GM06990 (cell line): ENCODE results near the gene CDH4.

Experiments
- DNase-seq: peaks from one replicate; pipeline ENCODE4 v3.0.0-alpha.2; 2011; ENCODE audit not compliant: insufficient read length; ENCODE audit errors: extremely low read depth
- H3K27me3 ChIP-seq: replicated peaks from 2 replicates; pipeline ENCODE4 v1.6.0; 2011; ENCODE audit warnings: low read length; ENCODE audit not compliant: control insufficient read depth, insufficient read depth
- H3K36me3 ChIP-seq: 2 replicates; pipeline ENCODE4 v1.5.1; 2011; ENCODE audit warnings: low read length; ENCODE audit not compliant: control insufficient read depth, insufficient read depth
- H3K4me3 ChIP-seq: replicated peaks from 2 replicates; pipeline ENCODE4 v1.5.1; 2011; ENCODE audit warnings: low read depth, mild to moderate bottlenecking, control low read depth, low read length
- TF ChIP-seq, protein P1 (sequence below): IDR thresholded peaks from 2 replicates; pipeline ENCODE4 v1.5.1; 2011; ENCODE audit warnings: low read length, control low read depth, mild to moderate bottlenecking, inconsistent platforms; ENCODE audit not compliant: insufficient read depth, poor library complexity, severe bottlenecking

Gene CDH4

DNA sequence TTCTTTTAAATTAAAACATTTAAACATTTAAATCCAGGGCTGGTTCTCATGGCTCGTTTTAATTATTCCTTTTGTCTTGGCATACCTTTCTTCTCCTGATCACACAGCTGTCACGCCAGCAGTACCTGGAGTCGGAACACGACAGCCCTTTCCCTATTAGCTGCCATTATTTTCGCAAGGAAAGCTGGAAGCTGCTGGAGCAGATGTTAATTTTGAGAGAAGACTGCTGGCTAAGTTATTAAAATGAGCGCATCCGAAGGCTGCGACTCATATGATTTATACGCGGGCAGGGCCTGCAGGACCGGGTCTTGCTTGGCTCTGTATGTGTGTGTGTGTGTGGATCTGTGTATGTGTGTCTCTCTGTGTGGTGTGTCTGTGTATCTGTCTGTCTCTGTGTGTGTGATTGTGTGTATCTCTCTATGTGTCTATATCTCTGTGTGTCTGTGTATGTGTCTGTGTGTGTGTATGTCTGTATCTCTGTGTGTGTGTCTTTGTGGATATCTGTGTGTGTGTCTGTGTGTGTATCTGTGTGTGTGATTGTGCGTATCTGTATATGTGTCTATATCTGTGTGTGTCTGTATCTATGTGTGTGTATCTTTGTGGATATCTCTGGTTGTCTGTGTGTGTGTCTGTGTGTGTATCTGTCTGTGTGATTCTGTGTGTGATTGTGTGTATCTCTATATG is 191.5 kb downstream of the CDH4 start:
- TF ChIP-seq, protein P1, sequence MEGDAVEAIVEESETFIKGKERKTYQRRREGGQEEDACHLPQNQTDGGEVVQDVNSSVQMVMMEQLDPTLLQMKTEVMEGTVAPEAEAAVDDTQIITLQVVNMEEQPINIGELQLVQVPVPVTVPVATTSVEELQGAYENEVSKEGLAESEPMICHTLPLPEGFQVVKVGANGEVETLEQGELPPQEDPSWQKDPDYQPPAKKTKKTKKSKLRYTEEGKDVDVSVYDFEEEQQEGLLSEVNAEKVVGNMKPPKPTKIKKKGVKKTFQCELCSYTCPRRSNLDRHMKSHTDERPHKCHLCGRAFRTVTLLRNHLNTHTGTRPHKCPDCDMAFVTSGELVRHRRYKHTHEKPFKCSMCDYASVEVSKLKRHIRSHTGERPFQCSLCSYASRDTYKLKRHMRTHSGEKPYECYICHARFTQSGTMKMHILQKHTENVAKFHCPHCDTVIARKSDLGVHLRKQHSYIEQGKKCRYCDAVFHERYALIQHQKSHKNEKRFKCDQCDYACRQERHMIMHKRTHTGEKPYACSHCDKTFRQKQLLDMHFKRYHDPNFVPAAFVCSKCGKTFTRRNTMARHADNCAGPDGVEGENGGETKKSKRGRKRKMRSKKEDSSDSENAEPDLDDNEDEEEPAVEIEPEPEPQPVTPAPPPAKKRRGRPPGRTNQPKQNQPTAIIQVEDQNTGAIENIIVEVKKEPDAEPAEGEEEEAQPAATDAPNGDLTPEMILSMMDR = no peak
- no peak for DNase-seq
- H3K36me3 ChIP-seq = no peaks in the 10 kb centered on the region
- no peaks in the 10 kb centered on the region for H3K27me3 ChIP-seq
- no peak overlapping the region for H3K4me3 ChIP-seq

DNA sequence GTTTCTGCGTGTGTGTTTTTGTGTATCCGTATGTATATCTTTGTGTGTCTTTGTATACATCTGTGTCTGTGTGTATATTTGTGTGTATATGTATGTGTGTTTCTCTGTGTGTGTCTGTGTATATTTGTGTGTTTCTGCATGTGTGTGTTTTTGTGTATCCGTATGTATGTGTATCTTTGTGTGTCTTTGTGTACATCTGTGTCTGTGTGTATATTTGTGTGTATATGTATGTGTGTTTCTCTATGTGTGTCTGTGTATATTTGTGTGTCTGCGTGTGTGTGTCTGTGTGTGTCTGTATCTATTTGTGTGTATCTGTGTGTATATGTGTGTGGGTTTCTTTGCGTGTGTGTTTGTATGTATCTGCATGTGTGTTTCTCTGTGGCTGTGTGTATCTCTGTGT is 192.6 kb downstream of the CDH4 start:
- no peaks in the 10 kb centered on the region for H3K27me3 ChIP-seq
- TF ChIP-seq, protein P1 = no peak
- DNase-seq = no peak
- no peak overlapping the region for H3K4me3 ChIP-seq
- no peaks in the 10 kb centered on the region for H3K36me3 ChIP-seq

DNA sequence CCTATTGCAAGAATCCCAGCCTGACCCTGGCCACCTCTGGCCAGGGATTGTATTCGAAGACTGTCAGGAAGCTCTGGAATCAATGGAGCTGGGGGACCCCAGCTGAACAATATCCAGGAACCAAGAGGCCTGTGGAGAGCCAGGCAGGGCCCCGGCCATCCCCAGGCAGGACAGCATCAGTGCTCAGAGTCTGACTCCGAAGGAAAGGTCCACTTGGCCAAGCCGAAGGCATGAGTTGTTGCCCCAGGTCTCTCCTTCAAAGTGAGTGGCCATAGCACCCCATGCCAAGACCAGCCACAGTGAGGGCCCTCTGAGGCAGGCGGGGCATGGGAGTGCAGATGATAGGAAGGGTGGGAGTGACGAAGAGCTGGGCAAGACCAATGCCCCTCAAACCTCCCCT is 193.1 kb downstream of the CDH4 start:
- TF ChIP-seq, protein P1 = no peak
- Histone ChIP-seq H3K4me3 (no peak overlapping the region), H3K36me3 (no peaks in the 10 kb centered on the region), H3K27me3 (no peaks in the 10 kb centered on the region)
- no peak for DNase-seq

DNA sequence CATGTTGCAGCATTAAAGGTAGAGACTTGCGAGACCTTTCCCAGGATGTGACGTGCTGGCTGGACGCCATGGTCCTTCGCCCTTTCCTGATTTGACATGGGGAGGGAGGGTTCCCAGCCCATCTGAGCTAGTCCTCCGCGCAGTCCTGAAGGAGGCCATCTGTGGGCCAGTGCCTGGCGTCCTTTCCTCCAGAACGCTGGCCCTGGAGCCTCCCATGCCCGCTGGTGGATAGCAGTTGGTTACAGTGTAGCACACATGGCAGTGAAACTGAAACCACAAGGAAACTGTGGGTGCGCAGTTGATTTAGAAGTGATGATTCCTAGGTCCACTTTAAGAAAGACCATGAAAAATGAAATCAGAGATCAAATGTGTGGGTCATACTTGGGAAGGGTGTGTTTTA is 193.7 kb downstream of the CDH4 start:
- Histone ChIP-seq H3K36me3 (no peaks in the 10 kb centered on the region), H3K27me3 (no peaks in the 10 kb centered on the region), H3K4me3 (no peak overlapping the region)
- no peak for DNase-seq
- TF ChIP-seq, protein P1 = no peak

DNA sequence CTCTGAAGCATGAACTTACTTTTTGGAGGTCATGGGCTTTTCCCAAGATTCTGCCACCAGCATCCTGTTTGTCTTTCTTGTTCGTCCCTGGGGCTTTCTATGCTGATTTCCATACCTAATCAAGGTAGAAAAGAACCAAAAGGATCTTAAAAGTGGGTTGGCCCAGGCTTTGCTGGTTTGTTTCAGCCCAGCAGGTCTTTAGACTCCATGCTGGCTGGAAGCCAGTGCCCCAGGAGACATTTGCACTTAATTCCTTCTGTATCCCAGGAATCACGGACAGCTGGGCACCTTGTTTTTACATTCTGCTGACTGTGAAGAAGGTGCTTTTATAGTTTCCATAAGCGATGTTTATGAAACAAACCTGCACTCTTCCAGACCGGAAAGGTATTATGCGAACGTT is 195.9 kb downstream of the CDH4 start:
- Histone ChIP-seq H3K4me3 (no peak overlapping the region), H3K36me3 (no peaks in the 10 kb centered on the region), H3K27me3 (no peaks in the 10 kb centered on the region)
- TF ChIP-seq, protein P1 = no peak
- no peak for DNase-seq

DNA sequence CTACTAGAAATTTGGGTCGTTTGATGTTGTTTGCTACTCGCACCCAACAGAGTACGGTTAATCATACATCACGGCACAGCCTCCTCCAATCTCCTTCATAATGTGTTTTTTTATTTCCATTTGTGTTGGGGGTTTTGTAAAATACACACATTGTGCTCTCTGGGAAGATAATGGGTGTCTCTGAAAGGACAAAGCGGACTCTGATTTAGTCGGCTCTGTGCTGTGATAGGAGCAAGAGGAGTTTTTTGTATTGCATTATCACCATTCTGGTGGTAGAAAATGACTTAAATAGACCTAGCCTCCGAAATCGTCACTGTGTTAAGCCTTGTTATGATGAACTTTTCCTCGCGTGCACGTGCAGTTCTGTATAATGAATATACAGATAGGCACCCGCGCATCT is 196.3 kb downstream of the CDH4 start:
- TF ChIP-seq, protein P1 = no peak
- no peak overlapping the region for H3K4me3 ChIP-seq
- no peaks in the 10 kb centered on the region for H3K27me3 ChIP-seq
- DNase-seq = no peak
- H3K36me3 ChIP-seq = no peaks in the 10 kb centered on the region
